ENCODE data around the gene RPN1.

The RPN1 gene

GRCh38 chr3:128609294-128609693 lies 41.3 kb downstream of the RPN1 start:
- Histone ChIP-seq H4K20me1 (peaks cover 0 to 99% (median 19%) of the 10 kb centered on the region in 11 experiments; a peak in 12 of 22 replicates), H3K9ac (no peak overlapping the region), H3K36me3 (peaks cover 0 to 22% (median 0%) of the 10 kb centered on the region in 11 experiments; a peak in 6 of 22 replicates), H3K27me3 (peaks cover 9 to 14% (median 13%) of the 10 kb centered on the region in 11 experiments; a peak in 19 of 22 replicates), H3K4me2 (no peak overlapping the region), H3K9me3 (replicated peaks in 1 of 11) (no peaks in the 10 kb centered on the region), H3K4me3 (no peak overlapping the region), H3K27ac (no peak overlapping the region), H3K4me1 (peaks cover 4 to 24% (median 11%) of the 10 kb centered on the region in 10 experiments; a peak in 15 of 20 replicates)
- no peak for TF ChIP-seq Cebpa-rat (IDR thresholded peaks at IDR 0.05)

- Histone ChIP-seq H3K9me3 (replicated peaks in 1 of 11) (no peaks in the 10 kb centered on the region), H3K4me3 (peak overlapping the region; percentile 47 to 69 (median 59); a peak in 19 of 20 replicates), H3K27me3 (peaks cover 9 to 14% (median 13%) of the 10 kb centered on the region in 11 experiments; a peak in 19 of 22 replicates), H3K4me1 (peaks cover 4 to 21% (median 11%) of the 10 kb centered on the region in 10 experiments; a peak in 15 of 20 replicates), H3K27ac (no peak overlapping the region), H3K4me2 (peak overlapping the region; percentile 89 to 99 (median 95)), H4K20me1 (peaks cover 0 to 99% (median 13%) of the 10 kb centered on the region in 11 experiments; a peak in 11 of 22 replicates), H3K36me3 (peaks cover 0 to 6% (median 0%) of the 10 kb centered on the region in 11 experiments; a peak in 4 of 22 replicates), H3K9ac (peak overlapping the region; percentile 60 to 79 (median 70); a peak in 19 of 22 replicates)
- no peak for TF ChIP-seq Cebpa-rat (IDR thresholded peaks at IDR 0.05)
Measured at GRCh38 chr3:128607710-128608048, 42.9 kb downstream of the RPN1 start.

GRCh38 chr3:128606094-128606493 lies 44.5 kb downstream of the RPN1 start:
- Histone ChIP-seq H3K4me2 (no peak overlapping the region), H3K4me1 (peaks cover 4 to 17% (median 9%) of the 10 kb centered on the region in 10 experiments; a peak in 15 of 20 replicates), H3K36me3 (0 out of 22 replicates have a peak, but pooled peaks cover 0 to 5% (median 0%) of the 10 kb centered on the region in 11 experiments), H4K20me1 (peaks cover 0 to 91% (median 7%) of the 10 kb centered on the region in 11 experiments; a peak in 11 of 22 replicates), H3K9me3 (replicated peaks in 1 of 11) (no peaks in the 10 kb centered on the region), H3K9ac (no peak overlapping the region; a peak in 1 of 22 replicates), H3K27ac (no peak overlapping the region), H3K27me3 (peaks cover 9 to 14% (median 13%) of the 10 kb centered on the region in 11 experiments; a peak in 19 of 22 replicates), H3K4me3 (no peak overlapping the region)
- TF ChIP-seq Cebpa-rat (IDR thresholded peaks at IDR 0.05): no peak

GRCh38 chr3:128605091-128606046 lies 45.2 kb downstream of the RPN1 start:
- Histone ChIP-seq H3K4me2 (no peak overlapping the region), H3K36me3 (0 out of 22 replicates have a peak, but pooled peaks cover 0 to 4% (median 0%) of the 10 kb centered on the region in 11 experiments), H3K4me3 (no peak overlapping the region), H3K27ac (no peak overlapping the region), H3K4me1 (peaks cover 4 to 10% (median 7%) of the 10 kb centered on the region in 10 experiments; a peak in 14 of 20 replicates), H3K27me3 (peaks cover 9 to 14% (median 13%) of the 10 kb centered on the region in 11 experiments; a peak in 19 of 22 replicates), H3K9ac (no peak overlapping the region; a peak in 1 of 22 replicates), H4K20me1 (peaks cover 0 to 88% (median 7%) of the 10 kb centered on the region in 11 experiments; a peak in 11 of 22 replicates), H3K9me3 (replicated peaks in 1 of 11) (no peaks in the 10 kb centered on the region)
- TF ChIP-seq Cebpa-rat (IDR thresholded peaks at IDR 0.05): no peak

- Histone ChIP-seq H3K9ac (no peak overlapping the region), H3K4me2 (no peak overlapping the region), H3K36me3 (no peaks in the 10 kb centered on the region), H3K9me3 (replicated peaks in 1 of 11) (no peaks in the 10 kb centered on the region), H3K27me3 (peaks cover 9 to 14% (median 13%) of the 10 kb centered on the region in 11 experiments; a peak in 19 of 22 replicates), H3K4me3 (no peak overlapping the region), H3K4me1 (peaks cover 11 to 20% (median 16%) of the 10 kb centered on the region in 10 experiments), H3K27ac (no peak overlapping the region), H4K20me1 (peaks cover 0 to 84% (median 7%) of the 10 kb centered on the region in 11 experiments; a peak in 9 of 22 replicates)
- no peak for TF ChIP-seq Cebpa-rat (IDR thresholded peaks at IDR 0.05)
Measured at GRCh38 chr3:128603811-128604775, 46.5 kb downstream of the RPN1 start.

- Histone ChIP-seq H3K4me2 (no peak overlapping the region), H3K27me3 (peaks cover 9 to 14% (median 13%) of the 10 kb centered on the region in 11 experiments; a peak in 19 of 22 replicates), H3K4me3 (no peak overlapping the region), H3K27ac (no peak overlapping the region), H3K9ac (no peak overlapping the region), H3K36me3 (no peaks in the 10 kb centered on the region), H3K4me1 (peaks cover 11 to 26% (median 21%) of the 10 kb centered on the region in 10 experiments), H3K9me3 (replicated peaks in 1 of 11) (no peaks in the 10 kb centered on the region), H4K20me1 (peaks cover 0 to 82% (median 9%) of the 10 kb centered on the region in 11 experiments; a peak in 11 of 22 replicates)
- no peak for TF ChIP-seq Cebpa-rat (IDR thresholded peaks at IDR 0.05)
Measured at GRCh38 chr3:128603313-128603712, 47.3 kb downstream of the RPN1 start.

GRCh38 chr3:128598884-128599664 lies 51.5 kb downstream of the RPN1 start:
- Histone ChIP-seq H4K20me1 (peaks cover 0 to 61% (median 0%) of the 10 kb centered on the region in 11 experiments; a peak in 9 of 22 replicates), H3K4me3 (no peak overlapping the region), H3K9ac (peak overlapping the region in 2 of 11 experiments; percentile 32 to 41; a peak in 3 of 22 replicates), H3K36me3 (no peaks in the 10 kb centered on the region), H3K9me3 (replicated peaks in 1 of 11) (no peaks in the 10 kb centered on the region), H3K4me1 (peaks cover 11 to 38% (median 18%) of the 10 kb centered on the region in 10 experiments), H3K27ac (peak overlapping the region in 2 of 11 experiments; percentile 55 to 68; a peak in 4 of 22 replicates), H3K27me3 (no peaks in the 10 kb centered on the region), H3K4me2 (peak overlapping the region; percentile 38 to 83 (median 58); a peak in 21 of 22 replicates)
- no peak for TF ChIP-seq Cebpa-rat (IDR thresholded peaks at IDR 0.05)

Measured in BLaER1 treated with 17β-estradiol and CSF1 and Interleukin-3, amounts not matched to agents 10 nM and 100 nM (cell line).